ENCODE results near the gene MGME1.

Gene MGME1

GRCh38 chr20:17960927-17961586 lies 7.8 kb upstream of the MGME1 start:
- no peak for DNase-seq (ENCODE audit: low spot score)

DNA sequence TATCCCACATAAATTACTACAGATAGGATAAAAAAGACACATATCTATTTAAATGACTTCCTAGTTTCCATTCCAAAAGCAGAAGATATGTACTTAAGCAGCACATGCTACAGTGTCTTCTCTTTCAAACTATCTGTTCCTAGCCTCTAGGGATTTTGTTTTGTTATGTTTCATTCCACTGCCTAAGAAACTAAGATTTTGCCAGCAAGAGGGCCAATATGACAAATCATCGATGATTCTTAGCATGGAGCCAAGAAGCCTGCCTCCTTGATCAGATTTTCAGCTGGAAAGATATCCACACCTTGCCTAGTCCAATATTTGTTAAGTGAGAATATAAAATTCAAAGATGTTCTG lies 7.3 kb upstream of the MGME1 start:
- no peak for DNase-seq (ENCODE audit: low spot score)

DNA sequence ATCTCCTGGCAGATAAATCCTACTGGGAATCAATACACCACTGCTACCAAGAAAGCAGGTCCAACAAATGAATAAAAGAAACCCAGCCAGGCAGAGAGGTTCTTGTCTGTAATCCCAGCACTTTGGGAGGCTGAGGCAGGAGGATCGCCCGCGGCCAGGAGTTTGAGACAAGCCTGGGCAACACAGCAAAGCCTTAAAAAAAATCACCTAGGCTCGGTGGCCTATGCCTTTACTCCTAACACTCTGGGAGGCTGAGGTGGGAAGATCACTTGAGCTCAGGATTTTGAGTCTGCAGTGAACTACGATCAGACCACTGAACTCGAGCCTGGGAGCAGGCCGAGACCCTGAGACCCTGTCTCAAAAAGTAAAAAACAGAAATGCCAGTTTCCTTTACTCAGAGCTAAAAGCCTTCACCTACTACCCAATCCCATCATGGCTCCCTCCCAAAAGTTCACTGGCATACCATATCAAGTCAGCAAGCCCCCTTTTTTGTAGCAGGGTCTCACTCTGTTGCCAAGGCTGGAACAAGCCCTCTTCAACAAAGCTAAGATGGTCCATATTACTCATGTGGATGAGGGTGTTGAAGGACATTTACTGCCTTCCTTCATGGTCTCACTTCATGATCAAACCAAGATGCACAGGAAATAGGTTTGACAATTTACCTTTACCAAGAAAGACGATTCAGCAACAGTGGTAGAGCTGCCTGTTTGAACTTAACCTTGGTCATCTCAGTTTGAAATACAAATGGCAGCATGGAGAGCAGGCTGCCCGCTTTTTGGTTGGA lies 5.5 kb upstream of the MGME1 start:
- no peak for DNase-seq (ENCODE audit: low spot score)

DNA sequence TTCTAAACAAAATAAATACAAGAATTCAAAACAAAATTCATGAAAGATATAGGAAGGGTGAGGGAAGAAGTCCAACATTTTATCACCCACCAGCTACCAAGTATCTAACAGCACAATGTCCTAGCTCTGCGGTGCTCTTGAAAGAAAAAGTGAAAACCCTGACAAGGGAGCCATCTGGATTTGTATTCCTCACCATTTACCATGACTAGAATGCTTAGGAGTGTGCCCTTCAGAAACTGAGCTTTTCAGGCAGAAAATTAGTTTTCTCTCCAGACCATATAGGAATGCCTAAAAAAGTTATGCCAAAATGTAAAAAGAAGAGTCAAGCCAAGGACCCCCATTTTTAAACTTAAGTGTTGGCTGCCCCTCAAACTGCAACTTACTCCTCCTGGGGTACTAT lies 4.7 kb upstream of the MGME1 start:
- no peak for DNase-seq (ENCODE audit: low spot score)

- DNase-seq (ENCODE audit: low spot score) = no peak
Observed at GRCh38 chr20:17964632-17965031, 4.2 kb upstream of the MGME1 start.

GRCh38 chr20:17965042-17965697 lies 3.6 kb upstream of the MGME1 start:
- no peak for DNase-seq (ENCODE audit: low spot score)

DNA sequence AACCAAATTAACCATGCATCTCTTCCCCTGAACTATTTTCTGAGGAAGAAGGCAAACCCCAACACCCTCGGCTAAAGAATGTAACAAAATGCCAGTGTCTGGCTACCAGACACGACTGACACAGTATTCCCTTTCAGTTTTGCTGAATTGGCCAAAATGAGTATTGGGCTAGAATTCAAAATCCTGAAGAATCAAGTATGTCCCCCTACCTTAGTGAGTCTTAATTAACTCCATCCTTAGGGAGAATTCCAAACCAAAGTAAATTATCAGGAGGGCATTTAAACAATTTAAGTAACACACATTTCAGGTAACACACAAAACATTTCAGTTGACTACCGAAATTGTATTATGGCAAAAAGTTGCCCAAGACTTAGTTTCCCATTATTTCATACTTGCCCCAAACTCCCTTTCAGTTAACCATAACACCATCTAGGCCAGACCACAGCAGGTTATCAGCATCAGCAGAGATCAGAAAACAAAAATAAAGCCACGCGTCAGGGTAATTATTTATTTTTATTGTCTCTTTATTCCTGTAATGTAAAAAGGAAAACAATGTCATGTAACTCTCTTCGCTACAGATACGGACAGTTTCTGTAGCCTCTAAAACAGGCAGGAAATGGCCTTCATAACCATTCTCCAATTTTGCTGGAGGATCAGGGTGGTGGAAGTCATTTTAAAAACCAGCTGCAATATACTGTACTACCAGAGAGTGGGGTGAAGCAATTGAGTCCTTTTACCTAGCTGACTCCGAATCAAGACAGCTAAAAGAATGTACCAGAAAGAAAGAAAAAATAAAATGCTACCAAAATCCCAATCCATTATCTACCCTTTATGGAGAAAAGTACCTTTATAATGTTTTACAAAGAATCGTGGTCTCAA lies 2.1 kb upstream of the MGME1 start:
- DNase-seq (ENCODE audit: low spot score) = no peak

- DNase-seq (ENCODE audit: low spot score) = no peak
Observed at GRCh38 chr20:17967521-17968365, 1.1 kb upstream of the MGME1 start.

GRCh38 chr20:17969278-17969883 lies 563 bp downstream of the MGME1 start:
- DNase-seq (ENCODE audit: low spot score) = peak; percentile 71

- DNase-seq (ENCODE audit: low spot score) = no peak
Observed at GRCh38 chr20:17969884-17970409, 1.1 kb downstream of the MGME1 start.

GRCh38 chr20:17971300-17972013 lies 2.6 kb downstream of the MGME1 start:
- DNase-seq (ENCODE audit: low spot score) = no peak

DNA sequence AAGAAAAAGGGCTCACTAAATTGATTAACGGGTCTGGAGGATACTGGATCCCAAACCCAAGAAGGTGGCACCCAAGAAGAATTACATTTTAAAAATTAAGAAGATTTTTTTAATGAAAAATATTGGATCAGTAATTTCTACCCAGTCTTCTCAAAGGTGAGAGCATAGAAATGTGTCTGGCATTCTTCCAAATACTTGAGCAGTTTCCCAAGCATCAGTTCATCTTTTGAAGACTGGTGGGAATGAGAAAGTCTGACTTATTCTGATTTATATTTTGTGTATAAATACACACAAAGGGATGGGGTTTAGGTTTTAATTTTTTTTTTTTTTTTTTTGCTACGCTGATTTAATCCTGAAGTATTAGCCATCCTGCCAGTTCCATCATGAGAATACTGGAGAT lies 3.3 kb downstream of the MGME1 start:
- no peak for DNase-seq (ENCODE audit: low spot score)

DNA sequence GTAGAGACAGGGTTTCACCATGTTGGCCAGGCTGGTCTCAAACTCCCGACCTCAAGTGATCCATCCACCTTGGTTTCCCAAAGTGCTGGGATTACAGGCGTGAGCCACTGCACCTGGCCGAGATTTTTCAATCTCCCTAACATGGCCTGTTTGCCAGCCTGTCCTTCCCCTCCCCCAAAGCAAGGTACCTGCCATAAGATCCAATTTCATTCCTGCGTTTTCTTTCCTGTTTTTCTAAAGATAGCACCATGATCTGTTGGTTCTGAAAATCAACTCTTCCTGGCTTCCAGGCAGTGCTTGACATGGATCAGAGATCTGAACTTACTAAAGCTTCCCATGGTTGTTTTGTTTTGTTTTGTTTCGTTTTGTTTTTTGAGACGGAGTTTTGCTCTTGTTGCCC lies 7.5 kb downstream of the MGME1 start:
- no peak for DNase-seq (ENCODE audit: low spot score)

DNA sequence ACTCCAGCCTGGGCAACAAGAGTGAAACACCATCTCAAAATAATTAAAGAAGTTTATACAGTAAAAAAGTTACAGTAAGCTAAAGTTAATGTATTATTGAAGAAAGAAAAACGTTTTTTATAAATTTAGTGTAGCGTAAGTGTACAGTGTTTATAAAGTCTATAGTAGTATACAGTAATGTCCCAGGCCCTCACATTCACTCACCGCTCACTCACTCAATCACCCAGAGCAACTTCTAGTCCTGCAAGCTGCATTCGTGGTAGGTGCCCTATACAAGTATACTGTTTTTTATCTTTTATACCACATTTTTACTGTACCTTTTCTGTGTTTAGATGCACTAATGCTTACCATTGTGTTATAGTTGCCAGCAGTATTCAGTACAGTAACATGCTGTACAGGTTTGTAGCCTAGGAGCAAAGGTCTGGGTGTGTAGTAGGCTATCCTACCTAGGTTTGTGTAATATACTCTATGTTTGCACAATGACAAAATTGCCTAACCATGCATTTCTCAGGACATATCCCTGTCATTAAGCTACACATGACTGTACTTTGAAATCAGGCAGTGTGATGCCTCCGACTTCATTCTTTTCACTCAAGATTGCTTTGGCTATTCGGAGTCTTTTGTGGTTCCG lies 16.7 kb downstream of the MGME1 start:
- DNase-seq (ENCODE audit: low spot score) = no peak

GRCh38 chr20:17987988-17988387 lies 19.2 kb downstream of the MGME1 start:
- no peak for DNase-seq (ENCODE audit: low spot score)

DNA sequence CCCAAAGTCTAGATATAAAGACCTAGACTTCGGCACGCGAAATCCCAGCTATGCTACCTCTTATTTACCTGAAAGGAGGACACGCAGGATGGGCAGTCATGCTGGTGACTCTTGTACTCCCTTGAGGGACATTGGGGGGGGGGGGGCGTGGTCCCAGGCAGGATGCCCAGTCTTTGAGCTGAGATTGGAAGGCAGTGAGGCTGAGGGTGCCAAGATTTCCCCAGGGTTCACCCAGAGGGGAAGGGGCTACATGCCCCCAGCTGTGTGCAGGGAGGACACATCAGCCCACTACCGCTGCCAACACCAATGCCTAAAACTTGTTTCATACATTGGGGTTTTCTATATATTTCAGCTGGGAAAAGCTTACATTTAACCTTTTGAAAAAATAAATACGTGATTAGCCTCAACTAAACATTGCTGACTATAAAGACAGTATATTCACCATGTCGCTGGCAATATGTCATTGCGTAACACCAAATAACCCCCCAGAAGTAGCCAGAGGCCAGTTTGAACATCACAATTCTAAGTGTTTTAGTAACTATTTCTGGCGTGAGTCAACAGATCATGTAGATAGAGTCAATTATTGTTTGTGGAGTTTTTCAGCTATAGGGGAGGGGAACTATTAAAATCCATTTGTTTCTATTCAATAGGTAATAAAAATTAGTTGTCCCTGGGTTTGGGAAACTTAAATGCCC lies 21.6 kb downstream of the MGME1 start:
- DNase-seq (ENCODE audit: low spot score) = no peak

DNA sequence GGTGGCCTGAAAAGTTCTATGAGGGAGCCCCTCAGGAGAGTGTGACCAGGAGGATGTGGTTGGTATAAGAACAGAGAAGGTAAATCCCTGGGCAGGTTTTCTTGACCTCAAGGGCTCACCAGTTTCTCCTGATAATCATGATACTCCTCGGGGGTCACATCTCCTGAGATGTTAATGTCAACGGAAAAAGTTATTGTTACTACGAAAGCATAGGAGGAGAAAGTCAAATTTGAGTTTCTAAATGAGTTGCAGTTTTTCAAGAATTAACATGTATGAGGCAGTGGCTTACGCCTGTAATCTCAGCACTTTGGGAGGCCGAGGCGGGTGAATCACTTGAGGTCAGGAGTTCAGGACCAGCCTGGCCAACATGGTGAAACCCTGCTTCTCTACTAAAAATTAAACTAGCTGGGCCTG lies 23.4 kb downstream of the MGME1 start:
- DNase-seq (ENCODE audit: low spot score) = no peak

DNA sequence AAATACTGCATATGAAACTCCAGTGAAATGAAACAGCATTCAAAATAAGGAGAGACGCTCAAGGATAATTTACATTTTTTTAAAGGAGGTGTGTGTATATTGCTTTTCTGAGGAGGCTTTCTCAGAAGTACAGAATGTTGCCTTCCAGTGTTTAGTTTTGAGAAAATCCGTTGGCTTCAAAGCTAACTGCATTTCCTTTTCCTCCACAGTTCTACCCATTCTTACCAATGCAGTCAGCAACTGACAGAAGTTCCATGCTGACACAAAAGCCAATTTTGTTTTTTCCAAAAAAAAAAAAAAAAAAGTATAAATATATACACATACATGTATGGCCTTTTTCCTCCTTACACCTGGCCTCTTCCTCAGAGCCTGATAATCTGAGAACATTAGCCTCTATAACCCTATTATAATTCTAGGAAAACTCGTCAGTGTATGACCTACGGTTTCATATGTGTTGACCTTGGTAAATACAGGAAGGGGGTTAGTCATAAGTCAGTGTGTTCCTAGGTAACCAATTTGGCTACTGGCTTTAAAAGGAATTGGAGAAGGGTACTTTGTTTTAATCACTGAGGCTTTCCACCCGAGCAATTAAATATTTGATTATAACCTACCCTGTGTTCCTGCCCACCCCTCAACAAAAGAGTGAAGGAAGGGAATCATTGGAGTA lies 24.2 kb downstream of the MGME1 start:
- no peak for DNase-seq (ENCODE audit: low spot score)

Measured in D341Med (cell line).